Measurements from ENCODE around the gene CRISPLD2. TPM values are rescaled to one million over a fixed set of nuclear protein-coding genes. Genes with fewer than 3 reads are reported as not detected.
A peak's percentile ranks its signal among the peaks of the same experiment; 100 is the strongest.

Gene CRISPLD2
- total and polyA plus RNA-seq, 4 donors, result 8.9 to 192 (median 70.5) TPM

- Histone ChIP-seq H3K9me3 (ENCODE audit: control insufficient read depth, low read length) (no peaks in the 10 kb centered on the region), H3K27me3 (ENCODE audit: control insufficient read depth in 1 of 2, insufficient read depth in 2 of 2, low read length in 1 of 2) (no peaks in the 10 kb centered on the region), H3K36me3 (ENCODE audit: control insufficient read depth in 1 of 2, insufficient read depth in 2 of 2, low read length in 1 of 2) (no peaks in the 10 kb centered on the region), H3K27ac (ENCODE audit: low read depth in 1 of 2, low read length in 2 of 2) (no peak overlapping the region), H3K4me3 (ENCODE audit: low read length in 2 of 2) (no peak overlapping the region), H3K4me1 (ENCODE audit: control insufficient read depth in 1 of 2, insufficient read depth in 2 of 2, low read length in 2 of 2) (no peaks in the 10 kb centered on the region)
- 71 to 93% methylated on average over 5 of the region's 5 CpGs for WGBS, 2 donors
- ATAC-seq (ENCODE audit: low FRiP score) (no peak), DNase-seq (no peak)
- intact Hi-C loops (cut with DNase I), result no loop called here
Observed at GRCh38 chr16:84823926-84824325, 4.1 kb downstream of the CRISPLD2 start.

GRCh38 chr16:84825896-84826557, 6.2 kb downstream of the CRISPLD2 start:
- no peak overlapping the region for H3K4me3 ChIP-seq (ENCODE audit: low read length in 2 of 2)
- ATAC-seq (ENCODE audit: low FRiP score), result no peak
- H3K36me3 ChIP-seq (ENCODE audit: control insufficient read depth in 1 of 2, insufficient read depth in 2 of 2, low read length in 1 of 2), result no peaks in the 10 kb centered on the region
- WGBS, 2 donors, result 88 to 93% methylated on average over 8 of the region's 8 CpGs
- no peaks in the 10 kb centered on the region for H3K4me1 ChIP-seq (ENCODE audit: control insufficient read depth in 1 of 2, insufficient read depth in 2 of 2, low read length in 2 of 2)
- H3K27me3 ChIP-seq (ENCODE audit: control insufficient read depth in 1 of 2, insufficient read depth in 2 of 2, low read length in 1 of 2), result no peaks in the 10 kb centered on the region
- intact Hi-C loops (cut with DNase I), result no loop called here
- H3K9me3 ChIP-seq (ENCODE audit: control insufficient read depth, low read length), result no peaks in the 10 kb centered on the region
- no peak overlapping the region for H3K27ac ChIP-seq (ENCODE audit: low read depth in 1 of 2, low read length in 2 of 2)
- DNase-seq, result no peak

GRCh38 chr16:84826558-84826941, 6.8 kb downstream of the CRISPLD2 start:
- no peaks in the 10 kb centered on the region for H3K9me3 ChIP-seq (ENCODE audit: control insufficient read depth, low read length)
- ATAC-seq (ENCODE audit: low FRiP score) (no peak), DNase-seq (no peak)
- H3K27ac ChIP-seq (ENCODE audit: low read depth in 1 of 2, low read length in 2 of 2), result no peak overlapping the region
- no peaks in the 10 kb centered on the region for H3K36me3 ChIP-seq (ENCODE audit: control insufficient read depth in 1 of 2, insufficient read depth in 2 of 2, low read length in 1 of 2)
- no peaks in the 10 kb centered on the region for H3K4me1 ChIP-seq (ENCODE audit: control insufficient read depth in 1 of 2, insufficient read depth in 2 of 2, low read length in 2 of 2)
- no peaks in the 10 kb centered on the region for H3K27me3 ChIP-seq (ENCODE audit: control insufficient read depth in 1 of 2, insufficient read depth in 2 of 2, low read length in 1 of 2)
- H3K4me3 ChIP-seq (ENCODE audit: low read length in 2 of 2), result no peak overlapping the region
- WGBS, 2 donors, result 80 to 83% methylated on average over 13 of the region's 13 CpGs
- intact Hi-C loops (cut with DNase I), result no loop called here

- Histone ChIP-seq H3K36me3 (ENCODE audit: control insufficient read depth in 1 of 2, insufficient read depth in 2 of 2, low read length in 1 of 2) (no peaks in the 10 kb centered on the region), H3K4me1 (ENCODE audit: control insufficient read depth in 1 of 2, insufficient read depth in 2 of 2, low read length in 2 of 2) (no peaks in the 10 kb centered on the region), H3K9me3 (ENCODE audit: control insufficient read depth, low read length) (no peaks in the 10 kb centered on the region), H3K27me3 (ENCODE audit: control insufficient read depth in 1 of 2, insufficient read depth in 2 of 2, low read length in 1 of 2) (no peaks in the 10 kb centered on the region), H3K27ac (ENCODE audit: low read depth in 1 of 2, low read length in 2 of 2) (no peak overlapping the region), H3K4me3 (ENCODE audit: low read length in 2 of 2) (no peak overlapping the region)
- no peak for DNase-seq
- 91% methylated on average over 16 of the region's 16 CpGs for WGBS, 2 donors
- no peak for ATAC-seq (ENCODE audit: low FRiP score)
- intact Hi-C loops (cut with DNase I), result no loop called here
Observed at GRCh38 chr16:84827131-84827574, 7.4 kb downstream of the CRISPLD2 start.

- no peaks in the 10 kb centered on the region for H3K4me1 ChIP-seq (ENCODE audit: control insufficient read depth in 1 of 2, insufficient read depth in 2 of 2, low read length in 2 of 2)
Observed at GRCh38 chr16:84827897-84828296, 8.1 kb downstream of the CRISPLD2 start.

GRCh38 chr16:84828322-84828721, 8.5 kb downstream of the CRISPLD2 start:
- H3K4me1 ChIP-seq (ENCODE audit: control insufficient read depth in 1 of 2, insufficient read depth in 2 of 2, low read length in 2 of 2), result no peaks in the 10 kb centered on the region
- intact Hi-C loops (cut with DNase I), result no loop called here
- no peak for ATAC-seq (ENCODE audit: low FRiP score)
- no peak overlapping the region for H3K27ac ChIP-seq (ENCODE audit: low read depth in 1 of 2, low read length in 2 of 2)
- no peaks in the 10 kb centered on the region for H3K27me3 ChIP-seq (ENCODE audit: control insufficient read depth in 1 of 2, insufficient read depth in 2 of 2, low read length in 1 of 2)
- H3K4me3 ChIP-seq (ENCODE audit: low read length in 2 of 2), result no peak overlapping the region
- no peak for DNase-seq
- H3K9me3 ChIP-seq (ENCODE audit: control insufficient read depth, low read length), result no peaks in the 10 kb centered on the region
- 78 to 83% methylated on average over 5 of the region's 5 CpGs for WGBS, 2 donors
- no peaks in the 10 kb centered on the region for H3K36me3 ChIP-seq (ENCODE audit: control insufficient read depth in 1 of 2, insufficient read depth in 2 of 2, low read length in 1 of 2)

More at GRCh38 chr16:84827897-84828296, 8.1 kb downstream of the CRISPLD2 start:
- DNase-seq, result no peak
- H3K27me3 ChIP-seq (ENCODE audit: control insufficient read depth in 1 of 2, insufficient read depth in 2 of 2, low read length in 1 of 2), result no peaks in the 10 kb centered on the region
- H3K9me3 ChIP-seq (ENCODE audit: control insufficient read depth, low read length), result no peaks in the 10 kb centered on the region
- ATAC-seq (ENCODE audit: low FRiP score), result no peak
- H3K36me3 ChIP-seq (ENCODE audit: control insufficient read depth in 1 of 2, insufficient read depth in 2 of 2, low read length in 1 of 2), result no peaks in the 10 kb centered on the region
- 93 to 94% methylated on average over 15 of the region's 15 CpGs for WGBS, 2 donors
- H3K4me3 ChIP-seq (ENCODE audit: low read length in 2 of 2), result no peak overlapping the region
- intact Hi-C loops (cut with DNase I), result no loop called here
- no peak overlapping the region for H3K27ac ChIP-seq (ENCODE audit: low read depth in 1 of 2, low read length in 2 of 2)

GRCh38 chr16:84829168-84829965, 9.6 kb downstream of the CRISPLD2 start:
- 61% methylated on average over 14 to 15 of the region's 15 CpGs for WGBS, 2 donors
- H3K4me1 ChIP-seq (ENCODE audit: control insufficient read depth in 1 of 2, insufficient read depth in 2 of 2, low read length in 2 of 2), result no peaks in the 10 kb centered on the region
- H3K27ac ChIP-seq (ENCODE audit: low read depth in 1 of 2, low read length in 2 of 2), result peak overlapping the region in 1 of 2 donors; percentile 9
- ATAC-seq (ENCODE audit: low FRiP score) (peak; percentile 61), DNase-seq (peak in 1 of 2 donors; percentile 71)
- no peaks in the 10 kb centered on the region for H3K27me3 ChIP-seq (ENCODE audit: control insufficient read depth in 1 of 2, insufficient read depth in 2 of 2, low read length in 1 of 2)
- H3K9me3 ChIP-seq (ENCODE audit: control insufficient read depth, low read length), result no peaks in the 10 kb centered on the region
- intact Hi-C loops (cut with DNase I), result no loop called here
- no peaks in the 10 kb centered on the region for H3K36me3 ChIP-seq (ENCODE audit: control insufficient read depth in 1 of 2, insufficient read depth in 2 of 2, low read length in 1 of 2)
- H3K4me3 ChIP-seq (ENCODE audit: low read length in 2 of 2), result no peak overlapping the region

- DNase-seq, result no peak
- intact Hi-C loops (cut with DNase I), result no loop called here
- 94 to 95% methylated on average over 13 of the region's 13 CpGs for WGBS, 2 donors
- Histone ChIP-seq H3K36me3 (ENCODE audit: control insufficient read depth in 1 of 2, insufficient read depth in 2 of 2, low read length in 1 of 2) (no peaks in the 10 kb centered on the region), H3K4me3 (ENCODE audit: low read length in 2 of 2) (no peak overlapping the region), H3K27me3 (ENCODE audit: control insufficient read depth in 1 of 2, insufficient read depth in 2 of 2, low read length in 1 of 2) (no peaks in the 10 kb centered on the region), H3K9me3 (ENCODE audit: control insufficient read depth, low read length) (no peaks in the 10 kb centered on the region), H3K27ac (ENCODE audit: low read depth in 1 of 2, low read length in 2 of 2) (no peak overlapping the region), H3K4me1 (ENCODE audit: control insufficient read depth in 1 of 2, insufficient read depth in 2 of 2, low read length in 2 of 2) (no peaks in the 10 kb centered on the region)
- no peak for ATAC-seq (ENCODE audit: low FRiP score)
Observed at GRCh38 chr16:84830765-84831384, 11.1 kb downstream of the CRISPLD2 start.
